Measurements from ENCODE around the gene PRAF2.

DNA sequence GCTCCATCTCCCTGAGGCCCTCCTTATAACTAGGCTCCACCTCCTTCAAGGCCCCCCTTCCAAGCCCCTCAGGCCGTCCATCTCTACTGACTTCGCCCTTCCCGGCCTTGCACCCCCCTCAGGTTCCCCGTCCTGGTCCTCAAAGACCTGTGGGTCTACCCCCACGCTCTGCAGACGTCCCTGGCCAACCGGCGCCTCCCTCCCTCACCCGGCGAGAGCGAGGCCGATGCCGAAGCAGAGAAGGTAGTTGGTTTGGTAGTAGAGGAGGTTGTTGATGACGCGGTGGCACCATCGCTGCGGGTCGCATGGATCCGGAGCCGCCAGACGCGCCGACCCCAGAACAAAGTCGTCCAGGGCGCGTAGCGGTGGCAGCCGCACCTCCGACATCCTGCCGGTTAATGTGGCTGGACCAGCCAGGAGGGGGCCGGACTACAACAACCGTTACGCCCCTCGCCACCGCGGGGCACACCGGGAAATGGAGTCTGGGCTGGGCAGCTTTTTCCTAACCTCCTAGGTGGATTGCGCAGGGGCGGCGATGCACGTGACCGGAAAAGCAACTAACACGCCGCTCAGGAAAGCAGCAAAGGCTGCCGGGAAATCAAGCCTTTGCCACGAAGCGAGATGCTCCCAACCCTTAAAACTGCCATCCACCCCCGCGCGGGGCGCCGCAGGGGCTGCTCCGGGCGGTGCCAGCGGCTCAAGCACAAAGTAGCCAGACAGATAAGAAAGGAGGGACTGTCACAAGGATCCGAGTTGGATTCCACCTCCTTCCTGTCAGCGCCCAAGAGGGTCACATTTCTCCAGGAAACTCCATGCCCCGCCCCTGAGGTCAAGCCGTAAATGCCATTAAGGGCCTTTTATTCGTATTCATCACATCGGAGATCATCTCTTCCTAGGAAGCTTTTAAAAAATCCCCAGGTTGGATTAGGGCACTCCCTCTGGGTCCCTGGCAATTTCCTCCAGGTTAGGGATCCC is at the start of gene PRAF2:
- no peak for TF ChIP-seq JUNB (IDR thresholded peaks at IDR 0.05)
- TF ChIP-seq CHD4 (IDR thresholded peaks at IDR 0.05; ENCODE audit: borderline replicate concordance): no peak
- no peak for TF ChIP-seq SREBF2 (IDR thresholded peaks at IDR 0.05)
- TF ChIP-seq, protein P1, sequence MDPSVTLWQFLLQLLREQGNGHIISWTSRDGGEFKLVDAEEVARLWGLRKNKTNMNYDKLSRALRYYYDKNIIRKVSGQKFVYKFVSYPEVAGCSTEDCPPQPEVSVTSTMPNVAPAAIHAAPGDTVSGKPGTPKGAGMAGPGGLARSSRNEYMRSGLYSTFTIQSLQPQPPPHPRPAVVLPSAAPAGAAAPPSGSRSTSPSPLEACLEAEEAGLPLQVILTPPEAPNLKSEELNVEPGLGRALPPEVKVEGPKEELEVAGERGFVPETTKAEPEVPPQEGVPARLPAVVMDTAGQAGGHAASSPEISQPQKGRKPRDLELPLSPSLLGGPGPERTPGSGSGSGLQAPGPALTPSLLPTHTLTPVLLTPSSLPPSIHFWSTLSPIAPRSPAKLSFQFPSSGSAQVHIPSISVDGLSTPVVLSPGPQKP (IDR thresholded peaks at IDR 0.05; ENCODE audit: low read depth, low read length): no peak
- TF ChIP-seq, protein P2, sequence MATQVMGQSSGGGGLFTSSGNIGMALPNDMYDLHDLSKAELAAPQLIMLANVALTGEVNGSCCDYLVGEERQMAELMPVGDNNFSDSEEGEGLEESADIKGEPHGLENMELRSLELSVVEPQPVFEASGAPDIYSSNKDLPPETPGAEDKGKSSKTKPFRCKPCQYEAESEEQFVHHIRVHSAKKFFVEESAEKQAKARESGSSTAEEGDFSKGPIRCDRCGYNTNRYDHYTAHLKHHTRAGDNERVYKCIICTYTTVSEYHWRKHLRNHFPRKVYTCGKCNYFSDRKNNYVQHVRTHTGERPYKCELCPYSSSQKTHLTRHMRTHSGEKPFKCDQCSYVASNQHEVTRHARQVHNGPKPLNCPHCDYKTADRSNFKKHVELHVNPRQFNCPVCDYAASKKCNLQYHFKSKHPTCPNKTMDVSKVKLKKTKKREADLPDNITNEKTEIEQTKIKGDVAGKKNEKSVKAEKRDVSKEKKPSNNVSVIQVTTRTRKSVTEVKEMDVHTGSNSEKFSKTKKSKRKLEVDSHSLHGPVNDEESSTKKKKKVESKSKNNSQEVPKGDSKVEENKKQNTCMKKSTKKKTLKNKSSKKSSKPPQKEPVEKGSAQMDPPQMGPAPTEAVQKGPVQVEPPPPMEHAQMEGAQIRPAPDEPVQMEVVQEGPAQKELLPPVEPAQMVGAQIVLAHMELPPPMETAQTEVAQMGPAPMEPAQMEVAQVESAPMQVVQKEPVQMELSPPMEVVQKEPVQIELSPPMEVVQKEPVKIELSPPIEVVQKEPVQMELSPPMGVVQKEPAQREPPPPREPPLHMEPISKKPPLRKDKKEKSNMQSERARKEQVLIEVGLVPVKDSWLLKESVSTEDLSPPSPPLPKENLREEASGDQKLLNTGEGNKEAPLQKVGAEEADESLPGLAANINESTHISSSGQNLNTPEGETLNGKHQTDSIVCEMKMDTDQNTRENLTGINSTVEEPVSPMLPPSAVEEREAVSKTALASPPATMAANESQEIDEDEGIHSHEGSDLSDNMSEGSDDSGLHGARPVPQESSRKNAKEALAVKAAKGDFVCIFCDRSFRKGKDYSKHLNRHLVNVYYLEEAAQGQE (IDR thresholded peaks at IDR 0.05): no peak
- TF ChIP-seq, protein P3, sequence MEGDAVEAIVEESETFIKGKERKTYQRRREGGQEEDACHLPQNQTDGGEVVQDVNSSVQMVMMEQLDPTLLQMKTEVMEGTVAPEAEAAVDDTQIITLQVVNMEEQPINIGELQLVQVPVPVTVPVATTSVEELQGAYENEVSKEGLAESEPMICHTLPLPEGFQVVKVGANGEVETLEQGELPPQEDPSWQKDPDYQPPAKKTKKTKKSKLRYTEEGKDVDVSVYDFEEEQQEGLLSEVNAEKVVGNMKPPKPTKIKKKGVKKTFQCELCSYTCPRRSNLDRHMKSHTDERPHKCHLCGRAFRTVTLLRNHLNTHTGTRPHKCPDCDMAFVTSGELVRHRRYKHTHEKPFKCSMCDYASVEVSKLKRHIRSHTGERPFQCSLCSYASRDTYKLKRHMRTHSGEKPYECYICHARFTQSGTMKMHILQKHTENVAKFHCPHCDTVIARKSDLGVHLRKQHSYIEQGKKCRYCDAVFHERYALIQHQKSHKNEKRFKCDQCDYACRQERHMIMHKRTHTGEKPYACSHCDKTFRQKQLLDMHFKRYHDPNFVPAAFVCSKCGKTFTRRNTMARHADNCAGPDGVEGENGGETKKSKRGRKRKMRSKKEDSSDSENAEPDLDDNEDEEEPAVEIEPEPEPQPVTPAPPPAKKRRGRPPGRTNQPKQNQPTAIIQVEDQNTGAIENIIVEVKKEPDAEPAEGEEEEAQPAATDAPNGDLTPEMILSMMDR (IDR thresholded peaks at IDR 0.05): no peak

Data from A549 (cell line).